ENCODE results near the gene COQ8A.

- no peak for TF ChIP-seq CTCF (IDR thresholded peaks at IDR 0.05; ENCODE audit: low read length)
- no peak for TF ChIP-seq EZH2 (IDR thresholded peaks at IDR 0.05; ENCODE audit: borderline replicate concordance, low read length)
Measured at GRCh38 chr1:226890331-226891108, 49.6 kb upstream of the COQ8A start.

Data from OCI-LY1 (cell line).